HEK293T (cell line): ENCODE results near the gene GATA3.

ENCODE experiments used
- BHLHE40 ChIP-seq: fragments of 450-650 bp; IDR thresholded peaks from 2 replicates; pipeline ENCODE4 v1.6.1; 2016; ENCODE audit warnings: mild to moderate bottlenecking, moderate library complexity, borderline replicate concordance
- CTBP1 ChIP-seq: fragments of 450-650 bp; IDR thresholded peaks from 2 replicates; pipeline ENCODE4 v1.6.1; 2016; ENCODE audit warnings: borderline replicate concordance
- FOXA1 ChIP-seq: fragments of 450-650 bp; IDR thresholded peaks from 2 replicates; pipeline ENCODE4 v1.6.1; 2016; ENCODE audit warnings: mild to moderate bottlenecking
- FOXK2 ChIP-seq: fragments of 450-650 bp; IDR thresholded peaks from 2 replicates; pipeline ENCODE4 v1.6.1; 2016; ENCODE audit warnings: mild to moderate bottlenecking
- FOXM1 ChIP-seq: fragments of 450-650 bp; IDR thresholded peaks from 2 replicates; pipeline ENCODE4 v1.6.1; 2017; ENCODE audit warnings: mild to moderate bottlenecking, borderline replicate concordance
- SUZ12 ChIP-seq: fragments of 450-650 bp; IDR thresholded peaks from 2 replicates; pipeline ENCODE4 v1.6.1; 2016; ENCODE audit warnings: mild to moderate bottlenecking
- TARDBP ChIP-seq: fragments of 450-650 bp; IDR thresholded peaks from 2 replicates; pipeline ENCODE4 v1.6.1; 2016
- ZNF384 ChIP-seq: fragments of 450-650 bp; IDR thresholded peaks from 2 replicates; pipeline ENCODE4 v1.6.1; 2016

GRCh38 chr10:8116926-8117493 is 62.5 kb downstream of the GATA3 start:
- TF ChIP-seq BHLHE40 (no peak), SUZ12 (no peak), FOXM1 (no peak), FOXA1 (no peak), CTBP1 (no peak), ZNF384 (no peak), TARDBP (no peak), FOXK2 (no peak)
